OCI-LY7 (cell line): ENCODE data around the gene ZNF35. TPM values are rescaled to one million over a fixed set of nuclear protein-coding genes. Genes with fewer than 3 reads are reported as not detected.

Experiments used
- BruUV-seq: library from RNA; stranded (reverse); fragments of 400-500 nt; replicated peaks from 2 replicates; lab custom pipeline; 2021; lab: Mats Ljungman, UMichigan
- CTCF ChIA-PET: fragments of 300-600 bp; sonication (Branson Sonifier 250); formaldehyde crosslinking; loops from one replicate; lab custom pipeline; 2022; ENCODE audit warnings: antibody characterized with exemption; ENCODE audit not compliant: unreplicated experiment; lab: Charles Lee
- POLR2A ChIA-PET: fragments of 300-600 bp; sonication (Branson Sonifier 250); formaldehyde crosslinking; loops from one replicate; lab custom pipeline; 2022; ENCODE audit warnings: antibody characterized with exemption; lab: Charles Lee
- DNase-seq: peaks from one replicate; pipeline ENCODE4 v3.0.0-alpha.2; 2015; ENCODE audit warnings: low spot score
- H2AFZ ChIP-seq: fragments of 200-600 bp; sonication (generic), shearing (Covaris generic); 2 replicates; pipeline ENCODE4 v1.6.1; 2014; ENCODE audit warnings: mild to moderate bottlenecking, antibody characterized with exemption, low read length, moderate library complexity
- H3K27ac ChIP-seq: fragments of 200-600 bp; sonication (generic); 2 replicates; pipeline ENCODE4 v1.5.1; 2014; ENCODE audit warnings: mixed run types, low read depth, mild to moderate bottlenecking, moderate library complexity, low read length, inconsistent platforms; ENCODE audit not compliant: poor library complexity, severe bottlenecking
- H3K36me3 ChIP-seq: fragments of 200-600 bp; sonication (generic); 2 replicates; pipeline ENCODE4 v1.6.1; 2014; ENCODE audit warnings: mild to moderate bottlenecking, antibody characterized with exemption, low read length, moderate library complexity, mixed read lengths; ENCODE audit not compliant: insufficient read depth
- H3K4me1 ChIP-seq: fragments of 200-600 bp; sonication (generic); 2 replicates; pipeline ENCODE4 v1.5.1; 2014; ENCODE audit warnings: mild to moderate bottlenecking, low read length; ENCODE audit not compliant: insufficient read depth, poor library complexity, severe bottlenecking
- H3K4me2 ChIP-seq: fragments of 200-600 bp; sonication (generic); 2 replicates; pipeline ENCODE4 v1.6.1; 2014; ENCODE audit warnings: mild to moderate bottlenecking, low read length
- H3K4me3 ChIP-seq: fragments of 200-600 bp; sonication (generic); 2 replicates; pipeline ENCODE4 v1.5.1; 2014; ENCODE audit warnings: mild to moderate bottlenecking, low read depth, low read length; ENCODE audit not compliant: poor library complexity, severe bottlenecking
- H3K79me2 ChIP-seq: fragments of 200-600 bp; sonication (generic); 2 replicates; pipeline ENCODE4 v1.6.1; 2016; ENCODE audit warnings: low read depth, mild to moderate bottlenecking, low read length, moderate library complexity, mixed read lengths; ENCODE audit not compliant: insufficient read depth
- H3K9me2 ChIP-seq: fragments of 200-600 bp; sonication (generic); 2 replicates; pipeline ENCODE4 v1.6.1; 2016; ENCODE audit warnings: mild to moderate bottlenecking, low read length, mixed read lengths; ENCODE audit not compliant: insufficient read depth
- H3K9me3 ChIP-seq: fragments of 200-600 bp; sonication (generic); 2 replicates; pipeline ENCODE4 v1.6.1; 2014; ENCODE audit warnings: mild to moderate bottlenecking, mixed run types, low read length, mixed read lengths
- H4K20me1 ChIP-seq: fragments of 200-600 bp; sonication (generic); 2 replicates; pipeline ENCODE4 v1.6.1; 2014; ENCODE audit warnings: mild to moderate bottlenecking, antibody characterized with exemption, low read length, moderate library complexity, mixed read lengths; ENCODE audit not compliant: insufficient read depth
- EZH2phosphoT487 ChIP-seq: fragments of 200-600 bp; sonication (generic); IDR thresholded peaks from 2 replicates; pipeline ENCODE4 v1.6.1; 2018; ENCODE audit warnings: low read depth, borderline replicate concordance, mild to moderate bottlenecking, mixed run types, antibody characterized with exemption, low read length, moderate library complexity, mixed read lengths
- intact Hi-C: fragments of 100-400 bp; cut with micrococcal nuclease; formaldehyde crosslinking; loops from one replicate; pipeline ENCODE4 v1.10.0; 2022; ENCODE audit not compliant: unreplicated experiment
- total RNA-seq, 2 experiments: library from RNA; depleted of rRNA in 1 of 2; stranded (reverse); fragments of >200 nt in 1 of 2; shearing (Covaris generic) in 1 of 2; gene quantifications; 2 replicates each; pipeline ENCODE4 v1.2.3, GENCODE V29; 2014 to 2022
- TF ChIP-seq, protein P1 (sequence below): fragments of 200-600 bp; sonication (generic); conservative IDR thresholded peaks from 2 replicates; pipeline ENCODE4 v1.5.1; 2014; ENCODE audit warnings: mild to moderate bottlenecking, antibody characterized with exemption, low read length, moderate library complexity, mixed read lengths

ZNF35 gene
- total RNA-seq, 2 experiments from 2014 or later, result 8.6 to 9.0 TPM

DNA sequence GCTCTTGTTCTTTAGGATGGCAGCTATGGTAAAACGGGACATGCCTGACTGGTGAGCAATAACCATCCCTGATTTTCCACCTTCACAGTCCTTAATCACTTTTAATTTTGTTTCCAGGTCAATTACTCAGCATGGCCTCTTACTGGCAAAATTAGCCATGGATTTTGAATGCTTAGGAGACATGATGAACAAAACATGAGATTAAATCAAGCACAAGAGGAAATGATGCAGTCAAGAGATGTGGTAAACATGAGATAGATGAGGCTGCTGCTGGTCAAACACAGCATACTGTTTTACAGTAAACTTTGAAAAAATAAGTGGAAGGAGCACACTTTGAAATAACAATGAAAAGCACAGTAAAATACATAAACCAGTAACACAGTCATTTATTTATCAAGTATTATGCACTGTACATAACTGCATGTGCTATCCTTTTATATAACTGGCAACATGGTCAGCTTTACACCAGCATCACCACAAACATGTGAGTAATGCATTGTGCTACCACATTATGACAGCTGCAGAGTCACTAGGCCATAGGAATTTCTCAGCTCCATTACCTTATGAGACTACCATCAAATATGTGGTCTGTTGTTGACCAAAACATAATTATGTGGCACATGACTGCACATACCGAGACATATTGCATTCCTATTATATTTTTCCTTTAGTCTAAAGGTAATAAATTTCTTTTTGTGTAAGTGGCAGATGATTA is 33.8 kb downstream of the ZNF35 start:
- Histone ChIP-seq H2AFZ (no peak overlapping the region), H3K36me3 (0 out of 2 replicates have a peak, but pooled peaks cover 5% of the 10 kb centered on the region), H3K4me1 (peaks cover 5% of the 10 kb centered on the region), H3K27ac (no peak overlapping the region), H3K9me2 (no peaks in the 10 kb centered on the region), H3K79me2 (no peaks in the 10 kb centered on the region), H3K4me3 (no peak overlapping the region), H3K9me3 (peaks cover 17% of the 10 kb centered on the region), H4K20me1 (no peaks in the 10 kb centered on the region), H3K4me2 (no peak overlapping the region)
- TF ChIP-seq, protein P1, sequence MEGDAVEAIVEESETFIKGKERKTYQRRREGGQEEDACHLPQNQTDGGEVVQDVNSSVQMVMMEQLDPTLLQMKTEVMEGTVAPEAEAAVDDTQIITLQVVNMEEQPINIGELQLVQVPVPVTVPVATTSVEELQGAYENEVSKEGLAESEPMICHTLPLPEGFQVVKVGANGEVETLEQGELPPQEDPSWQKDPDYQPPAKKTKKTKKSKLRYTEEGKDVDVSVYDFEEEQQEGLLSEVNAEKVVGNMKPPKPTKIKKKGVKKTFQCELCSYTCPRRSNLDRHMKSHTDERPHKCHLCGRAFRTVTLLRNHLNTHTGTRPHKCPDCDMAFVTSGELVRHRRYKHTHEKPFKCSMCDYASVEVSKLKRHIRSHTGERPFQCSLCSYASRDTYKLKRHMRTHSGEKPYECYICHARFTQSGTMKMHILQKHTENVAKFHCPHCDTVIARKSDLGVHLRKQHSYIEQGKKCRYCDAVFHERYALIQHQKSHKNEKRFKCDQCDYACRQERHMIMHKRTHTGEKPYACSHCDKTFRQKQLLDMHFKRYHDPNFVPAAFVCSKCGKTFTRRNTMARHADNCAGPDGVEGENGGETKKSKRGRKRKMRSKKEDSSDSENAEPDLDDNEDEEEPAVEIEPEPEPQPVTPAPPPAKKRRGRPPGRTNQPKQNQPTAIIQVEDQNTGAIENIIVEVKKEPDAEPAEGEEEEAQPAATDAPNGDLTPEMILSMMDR, result no peak
- no peak for TF ChIP-seq EZH2phosphoT487
- DNase-seq, result no peak
- intact Hi-C loops, result no loop called here
- POLR2A ChIA-PET, result no interaction called here
- BruUV-seq, result no TSS peak
- CTCF ChIA-PET, result no interaction called here

DNA sequence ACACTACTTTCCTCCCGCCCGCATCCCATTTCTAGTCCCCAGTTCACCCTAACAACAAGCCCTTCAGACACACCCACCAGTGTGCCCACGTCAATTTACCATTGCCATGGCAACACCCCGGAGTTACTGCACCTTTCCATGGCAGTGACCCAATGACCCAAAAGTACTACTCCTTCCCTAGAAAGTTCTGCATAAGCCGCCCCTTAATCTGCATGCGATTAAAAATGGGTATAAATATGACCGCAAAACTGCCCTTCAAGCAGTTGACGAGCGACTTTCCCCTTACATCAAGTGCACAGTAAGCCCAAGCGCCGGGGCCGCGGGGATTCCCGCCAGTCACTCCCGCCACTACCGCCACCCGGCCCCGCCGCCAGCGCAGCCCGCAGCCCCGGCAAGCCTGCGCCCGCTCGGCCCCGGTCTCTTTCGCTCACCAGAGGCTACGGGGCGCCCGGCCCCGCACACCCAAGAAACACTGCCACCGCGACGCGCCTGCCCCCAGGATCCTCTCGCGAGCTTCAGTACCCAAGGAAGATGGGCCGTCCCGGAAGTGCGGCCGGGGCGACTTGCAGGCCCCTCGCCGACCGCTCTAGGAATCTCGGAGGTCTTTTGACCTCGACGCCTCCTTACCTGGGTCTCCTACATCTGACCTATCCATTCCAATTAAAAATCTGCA is 36.7 kb downstream of the ZNF35 start:
- BruUV-seq, result no TSS peak
- ChIA-PET CTCF (no interaction called here), POLR2A (interaction anchor here (1.2 to 1.4 kb wide), 2 partner anchors 37 to 61 kb away, joined by 3 to 4 read pairs; partner anchors contain the start of genes ZNF197 and ZNF35)
- H3K9me3 ChIP-seq, result peaks cover 17% of the 10 kb centered on the region
- peak; percentile 92 for DNase-seq
- TF ChIP-seq EZH2phosphoT487, result no peak
- TF ChIP-seq, protein P1, result no peak
- H3K36me3 ChIP-seq, result 0 out of 2 replicates have a peak, but pooled peaks cover 5% of the 10 kb centered on the region
- H3K79me2 ChIP-seq, result no peaks in the 10 kb centered on the region
- H3K4me2 ChIP-seq, result peak overlapping the region; percentile 72
- H3K9me2 ChIP-seq, result no peaks in the 10 kb centered on the region
- H4K20me1 ChIP-seq, result no peaks in the 10 kb centered on the region
- H2AFZ ChIP-seq, result peak overlapping the region; percentile 100
- H3K4me1 ChIP-seq, result peaks cover 5% of the 10 kb centered on the region
- peak overlapping the region; percentile 79 for H3K4me3 ChIP-seq
- no peak overlapping the region for H3K27ac ChIP-seq
- intact Hi-C loops, result no loop called here
